CD14-positive monocyte (primary cell): Measurements from ENCODE around the gene KIF16B. TPM values are rescaled to one million over a fixed set of nuclear protein-coding genes. Genes with fewer than 3 reads are reported as not detected.
"Not testable (repeated sequence)": the region's sequence is repeated elsewhere in the genome, so short reads cannot be mapped to it uniquely, and the experiment has no call there.

ENCODE experiments used
- DNase-seq, 3 donors: peaks; one replicate each; pipeline ENCODE4 v3.0.0-alpha.2; 2011 to 2022
- H2AFZ ChIP-seq: 2 replicates; pipeline ENCODE4 v1.6.0; 2012; ENCODE audit warnings: mild to moderate bottlenecking, low read depth, low read length, inconsistent platforms; ENCODE audit not compliant: insufficient read depth, poor library complexity, severe bottlenecking
- H3K27ac ChIP-seq, 2 donors: 1 replicate in 1 of 2; 2 replicates in 1 of 2; pipeline ENCODE4 v1.5.1; 2012 to 2013; ENCODE audit warnings: low read length in 2 of 2, control low read depth in 1 of 2, inconsistent platforms in 1 of 2, low read depth in 1 of 2, mild to moderate bottlenecking in 1 of 2
- H3K27me3 ChIP-seq, 2 donors: one replicate each; pipeline versions ENCODE4 v1.6.0 to v1.6.1; 2011 to 2013; ENCODE audit warnings: low read length in 2 of 2; ENCODE audit not compliant: control insufficient read depth in 2 of 2, insufficient read depth in 2 of 2
- H3K36me3 ChIP-seq, 2 donors: replicated peaks in 1 of 2; 1 replicate in 1 of 2; 2 replicates in 1 of 2; pipeline versions ENCODE4 v1.5.1 to v1.6.1; 2012 to 2013; ENCODE audit warnings: low read length in 2 of 2, control low read depth in 1 of 2, inconsistent platforms in 1 of 2, mild to moderate bottlenecking in 1 of 2; ENCODE audit not compliant: insufficient read depth in 2 of 2, control insufficient read depth in 1 of 2
- H3K4me1 ChIP-seq, 2 donors: 1 replicate in 1 of 2; 2 replicates in 1 of 2; pipeline versions ENCODE4 v1.5.1 to v1.6.1; 2012 to 2013; ENCODE audit warnings: low read length in 2 of 2, control low read depth in 1 of 2, inconsistent platforms in 1 of 2, mild to moderate bottlenecking in 1 of 2, moderate library complexity in 1 of 2; ENCODE audit not compliant: insufficient read depth in 2 of 2, control insufficient read depth in 1 of 2
- H3K4me2 ChIP-seq: replicated peaks from 2 replicates; pipeline ENCODE3; 2012; ENCODE audit warnings: low read length, moderate library complexity, mild to moderate bottlenecking; ENCODE audit not compliant: poor library complexity, severe bottlenecking; ENCODE audit errors: extremely low read depth
- H3K4me3 ChIP-seq, 3 experiments: fragments of 200-600 bp in 1 of 3; sonication (generic) in 1 of 3; replicated peaks in 1 of 3; 1 replicate in 2 of 3; 2 replicates in 1 of 3; pipeline ENCODE4 v1.5.1; 2011 to 2013; ENCODE audit warnings: low read length in 3 of 3, mild to moderate bottlenecking in 3 of 3, control low read depth in 2 of 3, low read depth in 2 of 3, inconsistent platforms in 1 of 3, moderate library complexity in 1 of 3
- H3K79me2 ChIP-seq: 2 replicates; pipeline ENCODE4 v1.6.0; 2012; ENCODE audit warnings: mild to moderate bottlenecking, control low read depth, inconsistent platforms, low read length, moderate library complexity; ENCODE audit not compliant: insufficient read depth
- H3K9ac ChIP-seq: 2 replicates; pipeline ENCODE4 v1.6.0; 2017; ENCODE audit warnings: low read length, mild to moderate bottlenecking; ENCODE audit not compliant: insufficient read depth, poor library complexity, severe bottlenecking
- H3K9me3 ChIP-seq, 2 donors: replicated peaks in 1 of 2; 1 replicate in 1 of 2; 2 replicates in 1 of 2; pipeline versions ENCODE4 v1.5.1 to v1.6.1; 2012 to 2013; ENCODE audit warnings: low read length in 2 of 2, control low read depth in 1 of 2; ENCODE audit not compliant: control insufficient read depth in 1 of 2, insufficient read depth in 1 of 2
- H4K20me1 ChIP-seq: 2 replicates; pipeline ENCODE4 v1.6.0; 2012; ENCODE audit warnings: mild to moderate bottlenecking, low read length, control low read depth, moderate library complexity; ENCODE audit not compliant: insufficient read depth
- H3K27ac Mint-ChIP-seq, 7 donors: one replicate each; pipeline ENCODE4 v1.8.0; 2020; ENCODE audit warnings: mild to moderate bottlenecking in 7 of 7, mixed read lengths in 7 of 7, moderate library complexity in 6 of 7, inconsistent platforms in 2 of 7
- H3K27me3 Mint-ChIP-seq, 3 donors: one replicate each; pipeline ENCODE4 v1.8.0; 2021 to 2022; ENCODE audit warnings: low read depth in 3 of 3, mild to moderate bottlenecking in 3 of 3, mixed read lengths in 3 of 3, moderate library complexity in 3 of 3, inconsistent platforms in 1 of 3
- H3K36me3 Mint-ChIP-seq, 2 donors: one replicate each; pipeline ENCODE4 v1.8.0; 2020; ENCODE audit warnings: mixed read lengths in 2 of 2, inconsistent platforms in 1 of 2, mild to moderate bottlenecking in 1 of 2
- H3K4me1 Mint-ChIP-seq: one replicate; pipeline ENCODE4 v1.8.0; 2020; ENCODE audit warnings: mild to moderate bottlenecking, mixed read lengths
- H3K4me3 Mint-ChIP-seq, 2 donors: one replicate each; pipeline ENCODE4 v1.8.0; 2020; ENCODE audit warnings: mild to moderate bottlenecking in 2 of 2, mixed read lengths in 2 of 2, moderate library complexity in 1 of 2
- H3K9me3 Mint-ChIP-seq, 7 donors: one replicate each; pipeline ENCODE4 v1.8.0; 2020 to 2022; ENCODE audit warnings: mixed read lengths in 7 of 7, mild to moderate bottlenecking in 6 of 7, moderate library complexity in 6 of 7, inconsistent platforms in 2 of 7
- CTCF ChIP-seq: fragments of 200-600 bp; IDR thresholded peaks from one replicate; pipeline ENCODE4 v1.8.0; 2022; ENCODE audit warnings: antibody characterized with exemption, mild to moderate bottlenecking
- WGBS: methylation state at CpG from one replicate; pipeline ENCODE4 v1.1.5; 2013; ENCODE audit warnings: missing lambda C conversion rate; ENCODE audit not compliant: insufficient coverage; 5-methylcytosine and 5-hydroxymethylcytosine counted together
- intact Hi-C, 2 donors: fragments of 100-400 bp; cut with micrococcal nuclease; formaldehyde crosslinking; loops; one replicate each; pipeline versions ENCODE4 v1.15.0 to v1.15.1; 2023
- polyA plus RNA-seq, 3 donors: library from polyadenylated mRNA; depleted of rRNA in 1 of 3; unstranded in 2 of 3; stranded (reverse) in 1 of 3; fragments of 300-500 nt in 2 of 3; fragments of >200 nt in 1 of 3; fragmentation: Illumina TruSeq in 2 of 3; gene quantifications; 1 replicate in 2 of 3; 2 replicates in 1 of 3; pipeline ENCODE4 v1.2.3, GENCODE V29; 2012 to 2021

KIF16B gene
- polyA plus RNA-seq, 3 donors: 0.89 to 2.9 (median 2.8) TPM

- TF ChIP-seq CTCF: no peak
- intact Hi-C loops: no loop called here
- Histone ChIP-seq H4K20me1 (no peaks in the 10 kb centered on the region), H3K27me3 (no peaks in the 10 kb centered on the region), H3K4me3 (no peak overlapping the region), H3K4me2 (no peak overlapping the region), H3K9me3 (peaks cover 7 to 28% of the 10 kb centered on the region in 2 donors), H2AFZ (no peak overlapping the region), H3K27ac (no peak overlapping the region), H3K79me2 (no peaks in the 10 kb centered on the region), H3K36me3 (no peaks in the 10 kb centered on the region), H3K4me1 (no peaks in the 10 kb centered on the region), H3K9ac (no peak overlapping the region)
- no peak for DNase-seq
- no peak overlapping the region for H3K27ac Mint-ChIP-seq
- H3K27me3 Mint-ChIP-seq: peaks cover 0 to 6% (median 3%) of the 10 kb centered on the region in 3 donors
- H3K4me1 Mint-ChIP-seq: peaks cover 3% of the 10 kb centered on the region
- WGBS: 100% methylated on average over 2 of the region's 7 CpGs
- H3K4me3 Mint-ChIP-seq: no peak overlapping the region
- peaks cover 0 to under 1% of the 10 kb centered on the region in 2 donors for H3K36me3 Mint-ChIP-seq
- H3K9me3 Mint-ChIP-seq: peaks cover 3 to 25% (median 18%) of the 10 kb centered on the region in 7 donors
Observed at GRCh38 chr20:16260911-16261310, 312.3 kb downstream of the KIF16B start.

GRCh38 chr20:16260133-16260532, 313.1 kb downstream of the KIF16B start:
- H2AFZ ChIP-seq, H4K20me1 ChIP-seq, H3K4me2 ChIP-seq, H3K4me3 ChIP-seq, H3K27ac ChIP-seq, H3K4me1 ChIP-seq, H3K27me3 Mint-ChIP-seq, H3K36me3 ChIP-seq, intact Hi-C loops, DNase-seq, H3K36me3 Mint-ChIP-seq, H3K4me3 Mint-ChIP-seq, H3K9ac ChIP-seq, H3K79me2 ChIP-seq, H3K4me1 Mint-ChIP-seq, H3K27me3 ChIP-seq, H3K27ac Mint-ChIP-seq: not testable (repeated sequence)
- WGBS: 100% methylated on average over 3 of the region's 12 CpGs
- H3K9me3 Mint-ChIP-seq: peaks cover 0 to 18% (median 14%) of the 10 kb centered on the region in 7 donors
- H3K9me3 ChIP-seq: peaks cover 0 to 20% of the 10 kb centered on the region in 2 donors
